ENCODE results near the gene SEMA5A. TPM values are rescaled to one million over a fixed set of nuclear protein-coding genes. Genes with fewer than 3 reads are reported as not detected.

The SEMA5A gene
- total and polyA plus RNA-seq, 2 of the 13 experiments (the other 11 are each of a cell fraction or from before 2014, with no cell fraction given) = 0.01 TPM; not detected in 1

GRCh38 chr5:9218358-9218757, 327.5 kb downstream of the SEMA5A start (continued):
- no peak for TF ChIP-seq ZNF274 (CRISPR knock-in tag; IDR thresholded peaks at IDR 0.05)
- TF ChIP-seq SOX6 (IDR thresholded peaks at IDR 0.05) = no peak
- no peak for TF ChIP-seq SOX6 (CRISPR knock-in tag; IDR thresholded peaks at IDR 0.05)
- no peak for TF ChIP-seq KLF16 (CRISPR knock-in tag; IDR thresholded peaks at IDR 0.05)

- POLR2A ChIA-PET = no interaction called here
- Histone ChIP-seq H3K9ac (ENCODE audit: insufficient read depth, low read depth, low read length) (no peak overlapping the region), H2AFZ (ENCODE audit: low read length) (no peak overlapping the region), H3K27ac (ENCODE audit: extremely low read length, insufficient read depth, low read length) (no peak overlapping the region), H3K79me2 (ENCODE audit: insufficient read depth, low read length) (no peaks in the 10 kb centered on the region), H3K4me2 (ENCODE audit: low read depth, low read length) (no peak overlapping the region), H3K4me3 (replicated peaks in 1 of 3; ENCODE audit: insufficient read depth in 1 of 3, low read depth in 2 of 3, low read length in 3 of 3) (no peak overlapping the region), H4K20me1 (ENCODE audit: insufficient read depth, low read length) (no peaks in the 10 kb centered on the region), H3K9me3 (ENCODE audit: low read length) (no peaks in the 10 kb centered on the region), H3K27me3 (ENCODE audit: control insufficient read depth in 1 of 2, insufficient read depth in 2 of 2, low read length in 2 of 2) (no peaks in the 10 kb centered on the region), H3K4me1 (ENCODE audit: insufficient read depth, low read length) (no peaks in the 10 kb centered on the region), H3K36me3 (replicated peaks in 1 of 2; ENCODE audit: control insufficient read depth in 1 of 2, insufficient read depth in 2 of 2, low read length in 2 of 2) (no peaks in the 10 kb centered on the region)
- ATAC-seq = no peak
- CTCF ChIA-PET (ENCODE audit: low intra/inter-chr PET ratio, low total read pairs) = no interaction called here
- BruUV-seq (replicated peaks) = no TSS peak
- no peak for DNase-seq (ENCODE audit: low spot score)
- intact Hi-C loops (cut with micrococcal nuclease; ENCODE audit: unreplicated experiment) = no loop called here
- FAIRE-seq = no peak
- WGBS (ENCODE audit: low lambda C conversion rate) = 0% methylated on average over 1 of the region's 1 CpG
- in situ Hi-C loops (cut with HindIII; ENCODE audit: extremely low pct_ligation_motif_present, low pct_unique_long_range_greater_than_20kb) = no loop called here
- no peak for TF ChIP-seq BCL6 (CRISPR knock-in tag; IDR thresholded peaks at IDR 0.05)
- no peak for TF ChIP-seq CC2D1A (CRISPR knock-in tag; IDR thresholded peaks at IDR 0.05)
- TF ChIP-seq TGIF2 (CRISPR knock-in tag; IDR thresholded peaks at IDR 0.05) = no peak
- no peak for TF ChIP-seq ZBTB39 (CRISPR knock-in tag; IDR thresholded peaks at IDR 0.05)
- TF ChIP-seq NR2F6 (IDR thresholded peaks at IDR 0.05) = no peak
- no peak for TF ChIP-seq NR2F6 (CRISPR knock-in tag; IDR thresholded peaks at IDR 0.05)
- TF ChIP-seq HOXD1 (CRISPR knock-in tag; IDR thresholded peaks at IDR 0.05) = no peak
- no peak for TF ChIP-seq ZNF335 (CRISPR knock-in tag; IDR thresholded peaks at IDR 0.05)
- no peak for TF ChIP-seq ETS1 (CRISPR knock-in tag; IDR thresholded peaks at IDR 0.05)
- no peak for TF ChIP-seq SETDB1 (CRISPR knock-in tag; IDR thresholded peaks at IDR 0.05; ENCODE audit: borderline replicate concordance)
- TF ChIP-seq KDM6A (CRISPR knock-in tag; IDR thresholded peaks at IDR 0.05; ENCODE audit: low read depth) = no peak
- no peak for TF ChIP-seq ZNF564 (CRISPR knock-in tag; IDR thresholded peaks at IDR 0.05)
- TF ChIP-seq PRDM10 (CRISPR knock-in tag; IDR thresholded peaks at IDR 0.05; ENCODE audit: low read depth) = no peak
- TF ChIP-seq ZNF143 (CRISPR knock-in tag; IDR thresholded peaks at IDR 0.05) = no peak
These were observed 333.3 kb downstream of the SEMA5A start for GRCh38 chr5:9212605-9213004.
